GM12878 (cell line): ENCODE data around the gene CDX1.

Experiments
- CTCF ChIP-seq, 3 experiments: IDR thresholded peaks in 2 of 3; conservative IDR thresholded peaks in 1 of 3; 2 replicates each; pipeline ENCODE4 v1.5.1; 2011; ENCODE audit warnings: low read depth in 3 of 3, low read length in 3 of 3, mild to moderate bottlenecking in 3 of 3, control low read depth in 2 of 3, moderate library complexity in 2 of 3, inconsistent platforms in 1 of 3, mixed read lengths in 1 of 3; ENCODE audit not compliant: control insufficient read depth in 2 of 3, insufficient read depth in 1 of 3; ENCODE audit errors: extremely low read depth in 1 of 3
- DPF2 ChIP-seq: fragments of 450-650 bp; IDR thresholded peaks from 2 replicates; pipeline ENCODE4 v1.6.1; 2017; ENCODE audit warnings: mild to moderate bottlenecking
- EZH2 ChIP-seq: IDR thresholded peaks from 2 replicates; pipeline ENCODE4 v1.6.1; 2012; ENCODE audit warnings: low read depth, mild to moderate bottlenecking, control low read depth, inconsistent platforms, low read length, borderline replicate concordance; ENCODE audit not compliant: control insufficient read depth
- JUNB ChIP-seq: IDR thresholded peaks from 2 replicates; pipeline ENCODE4 v1.6.1; 2016; ENCODE audit warnings: antibody characterized with exemption, mild to moderate bottlenecking
- KDM1A ChIP-seq: fragments of 200-600 bp; sonication (generic); IDR thresholded peaks from 2 replicates; pipeline ENCODE4 v1.6.1; 2016; ENCODE audit warnings: borderline replicate concordance
- POLR2A ChIP-seq: IDR thresholded peaks from 2 replicates; pipeline ENCODE4 v1.6.1; 2011; ENCODE audit warnings: low read depth, mild to moderate bottlenecking, low read length
- RAD21 ChIP-seq: IDR thresholded peaks from 2 replicates; pipeline ENCODE4 v1.6.1; 2011; ENCODE audit warnings: mild to moderate bottlenecking, low read depth, low read length, moderate library complexity; ENCODE audit not compliant: insufficient read depth
- RBBP5 ChIP-seq: fragments of 200-600 bp; sonication (generic); conservative IDR thresholded peaks from 2 replicates; pipeline ENCODE4 v1.6.1; 2016
- RELB ChIP-seq: fragments of 450-650 bp; IDR thresholded peaks from 2 replicates; pipeline ENCODE4 v1.6.1; 2017; ENCODE audit warnings: low read depth, mild to moderate bottlenecking, moderate library complexity
- SP1 ChIP-seq: IDR thresholded peaks from one replicate; pipeline ENCODE4 v1.6.1; 2011; ENCODE audit warnings: low read depth, low read length
- TCF3 ChIP-seq: IDR thresholded peaks from 2 replicates; pipeline ENCODE4 v1.6.1; 2012; ENCODE audit warnings: low read depth, mild to moderate bottlenecking, low read length, borderline replicate concordance; ENCODE audit not compliant: insufficient read depth
- YY1 ChIP-seq: IDR thresholded peaks from 2 replicates; pipeline ENCODE4 v1.6.1; 2011; ENCODE audit warnings: low read depth, mild to moderate bottlenecking, low read length

- TF ChIP-seq CTCF (IDR thresholded peaks at IDR 0.05 in 2 of 3, conservative IDR thresholded peaks at IDR 0.05 in 1 of 3; ENCODE audit: control insufficient read depth in 2 of 3, extremely low read depth in 1 of 3, insufficient read depth in 1 of 3, low read depth in 3 of 3, low read length in 3 of 3) (no peak), POLR2A (no peak), RBBP5 (no peak), DPF2 (no peak), TCF3 (no peak), KDM1A (no peak), JUNB (no peak), RAD21 (no peak), YY1 (no peak), EZH2 (no peak), RELB (no peak), SP1 (no peak)
These were observed 30.4 kb downstream of the CDX1 start for GRCh38 chr5:150196986-150197385.
